HG02610 (cell line): ENCODE results near the gene TMEM126B.
"Not testable (repeated sequence)": the region's sequence is repeated elsewhere in the genome, so short reads cannot be mapped to it uniquely, and the experiment has no call there.

ENCODE experiments used
- ATAC-seq: cut with Tn5 transposase; IDR thresholded peaks from one replicate; pipeline ENCODE4 v1.9.1; 2021; ENCODE audit warnings: mild to moderate bottlenecking, moderate library complexity; ENCODE audit not compliant: unreplicated experiment

Gene TMEM126B

GRCh38 chr11:85627998-85628770, at the start of gene TMEM126B:
TMEM126B (plus strand) TSS chr11:85628593; CDS start chr11:85628608, 15 bp downstream.
- peak; percentile 99 for ATAC-seq

GRCh38 chr11:85582111-85582510, 46.3 kb upstream of the TMEM126B start:
- no peak for ATAC-seq

- no peak for ATAC-seq
Measured at GRCh38 chr11:85589373-85589772, 39.0 kb upstream of the TMEM126B start.

DNA sequence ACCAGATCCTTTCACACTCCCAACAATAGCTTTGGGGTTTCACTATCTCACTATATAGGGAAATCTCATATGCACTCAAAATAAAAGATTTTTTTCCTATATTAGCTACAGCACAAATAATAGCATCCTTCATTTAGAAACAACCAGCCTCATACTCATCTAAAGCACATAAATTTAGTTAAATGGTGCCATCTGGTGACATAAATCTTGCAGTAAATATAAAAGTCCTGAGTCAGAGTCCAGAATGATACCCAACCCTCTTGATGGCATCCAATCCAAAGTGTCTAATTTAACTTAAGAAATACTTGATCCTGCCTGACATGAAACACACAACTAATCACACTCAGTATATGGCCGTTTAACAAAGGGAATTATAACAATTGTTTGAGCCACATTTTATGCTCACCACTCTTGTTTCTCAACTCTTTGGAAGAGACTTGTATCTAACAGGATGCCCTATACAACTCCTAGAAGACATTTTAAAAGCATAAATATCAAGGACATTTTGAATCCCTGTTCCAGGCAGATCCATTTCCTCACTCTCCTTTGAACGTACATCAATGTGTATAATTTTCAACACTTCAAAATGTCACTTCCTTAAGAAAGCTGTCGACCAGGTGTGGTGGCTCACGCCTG, 37.4 kb upstream of the TMEM126B start:
- ATAC-seq, result no peak

- ATAC-seq, result peak; percentile 72
Measured at GRCh38 chr11:85595285-85595884, 33.0 kb upstream of the TMEM126B start.

DNA sequence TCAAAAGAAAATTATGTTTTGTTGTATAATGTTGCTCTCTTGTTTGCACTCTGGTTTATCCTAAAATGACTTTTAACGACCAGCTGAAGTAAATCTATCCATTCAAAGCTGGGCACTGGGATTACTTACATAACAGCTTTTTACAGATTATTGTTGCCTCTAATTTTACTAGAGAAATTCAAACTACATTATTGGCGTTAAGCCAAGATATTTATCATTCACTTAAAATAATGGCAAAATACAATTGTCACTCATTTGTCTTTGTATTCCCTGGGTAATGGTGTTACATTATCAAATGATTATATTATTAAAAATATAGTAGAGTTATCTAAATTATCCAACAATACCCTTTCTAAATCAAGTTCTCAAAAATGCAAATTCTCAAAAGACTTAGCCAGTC, 31.5 kb upstream of the TMEM126B start:
- no peak for ATAC-seq

- ATAC-seq, result no peak
Measured at GRCh38 chr11:85599083-85599482, 29.3 kb upstream of the TMEM126B start.

GRCh38 chr11:85602526-85603213, 25.7 kb upstream of the TMEM126B start:
- no peak for ATAC-seq

GRCh38 chr11:85603220-85603619, 25.2 kb upstream of the TMEM126B start:
- no peak for ATAC-seq

DNA sequence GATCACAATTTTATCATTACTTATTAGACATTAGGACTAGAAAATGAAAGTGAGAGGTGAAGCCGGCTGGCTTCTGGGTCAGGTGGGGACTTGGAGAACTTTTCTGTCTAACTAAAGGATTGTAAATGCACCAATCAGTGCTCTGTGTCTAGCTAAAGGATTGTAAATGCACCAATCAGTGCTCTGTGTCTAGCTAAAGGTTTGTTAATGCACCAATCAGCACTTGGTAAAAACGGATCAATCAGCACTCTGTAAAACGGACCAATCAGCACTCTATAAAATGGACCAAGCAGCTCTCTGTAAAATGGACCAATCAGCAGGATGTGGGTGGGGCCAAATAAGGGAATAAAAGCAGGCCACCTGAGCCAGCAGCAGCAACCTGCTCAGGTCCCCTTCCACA, 22.2 kb upstream of the TMEM126B start:
- not testable (repeated sequence) for ATAC-seq

DNA sequence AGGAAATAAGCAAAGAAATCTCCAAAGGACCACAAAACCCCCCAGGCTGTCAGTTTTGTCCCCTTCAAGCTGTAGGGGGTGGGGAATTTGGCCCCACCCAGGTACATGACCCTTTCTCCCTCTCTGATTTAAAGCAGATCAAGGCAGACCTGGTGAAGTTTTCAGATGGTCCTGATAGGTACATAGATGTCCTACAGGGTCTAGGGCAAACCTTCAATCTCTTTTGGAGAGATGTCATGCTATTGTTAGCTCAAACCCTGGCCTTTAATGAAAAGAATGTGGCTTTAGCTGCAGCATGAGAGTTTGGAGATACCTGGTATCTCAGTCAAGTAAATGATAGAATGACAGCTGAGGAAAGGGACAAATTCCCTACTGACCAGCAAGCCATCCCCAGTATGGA, 19.8 kb upstream of the TMEM126B start:
- not testable (repeated sequence) for ATAC-seq

DNA sequence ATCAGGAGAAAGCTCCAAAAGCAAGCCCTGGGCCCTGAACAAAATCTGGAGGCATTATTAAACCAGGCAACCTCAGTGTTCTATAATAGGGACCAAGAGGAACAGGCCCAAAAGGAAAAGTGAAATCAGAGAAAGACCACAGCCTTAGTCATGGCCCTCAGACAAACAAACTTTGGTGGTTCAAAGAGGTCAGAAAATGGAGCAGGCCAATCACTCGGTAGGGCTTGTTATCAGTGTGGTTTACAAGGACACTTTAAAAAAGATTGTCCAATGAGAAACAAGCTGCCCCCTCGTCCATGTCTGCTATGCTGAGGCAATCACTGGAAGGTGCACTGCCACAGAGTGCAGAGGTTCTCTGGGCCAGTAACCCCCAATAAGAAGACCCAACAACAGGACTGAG, 19.1 kb upstream of the TMEM126B start:
- ATAC-seq, result not testable (repeated sequence)

- ATAC-seq, result not testable (repeated sequence)
Measured at GRCh38 chr11:85611643-85612042, 16.8 kb upstream of the TMEM126B start.

- no peak for ATAC-seq
Measured at GRCh38 chr11:85619499-85619898, 8.9 kb upstream of the TMEM126B start.

DNA sequence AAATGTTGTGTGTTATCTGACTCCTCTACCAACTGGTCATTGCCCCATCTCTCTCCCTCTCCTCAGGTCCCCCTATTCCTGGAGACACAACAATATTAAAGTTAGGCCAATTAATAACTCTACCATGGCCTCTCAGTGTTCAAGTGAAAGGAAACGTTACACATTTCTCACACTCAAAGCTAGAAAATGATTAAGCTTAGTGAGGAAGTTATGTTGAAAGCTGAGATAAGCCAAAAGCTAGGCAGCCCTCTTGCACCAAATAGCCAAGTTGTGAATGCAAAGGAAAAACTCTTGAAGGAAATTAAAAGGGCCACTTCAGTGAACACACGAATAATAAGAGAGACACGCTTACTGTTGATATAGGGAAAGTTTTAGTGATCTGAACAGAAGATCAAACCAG, 8.1 kb upstream of the TMEM126B start:
- ATAC-seq, result no peak

GRCh38 chr11:85626496-85626895, 1.9 kb upstream of the TMEM126B start:
- ATAC-seq, result no peak

GRCh38 chr11:85627332-85627997, 928 bp upstream of the TMEM126B start, which contains the start of gene DLG2:
DLG2 (minus strand) TSS chr11:85627344.
- ATAC-seq, result no peak

DNA sequence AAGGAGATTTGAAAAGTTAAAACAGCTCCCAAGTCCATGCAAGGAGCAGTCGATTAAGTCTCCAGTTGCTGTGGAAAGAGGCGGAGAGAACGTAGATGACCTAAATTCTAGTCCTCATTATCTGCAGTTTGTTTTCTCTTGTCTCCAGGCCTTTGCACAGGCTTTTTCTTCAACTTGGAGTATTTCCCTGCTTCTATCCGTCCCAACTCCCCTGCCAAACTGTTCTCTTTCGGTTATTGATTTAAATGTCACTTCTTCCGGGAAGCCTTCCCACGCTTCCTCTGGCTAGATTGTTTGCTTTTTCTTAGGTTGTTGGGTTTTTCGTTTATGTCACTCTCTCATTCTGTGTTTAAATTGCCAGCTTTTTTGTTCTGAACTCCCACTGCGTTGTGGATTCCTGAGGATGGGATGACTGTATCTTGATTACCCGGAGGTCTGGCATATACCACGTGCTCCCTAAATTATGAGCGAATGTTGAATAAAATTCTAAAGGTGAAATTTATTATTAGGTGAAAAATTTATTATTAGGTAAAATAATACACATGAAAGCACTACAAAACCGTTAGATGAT, 463 bp downstream of the TMEM126B start:
- peak; percentile 10 for ATAC-seq

- no peak for ATAC-seq
Measured at GRCh38 chr11:85634747-85635146, 6.4 kb downstream of the TMEM126B start.

DNA sequence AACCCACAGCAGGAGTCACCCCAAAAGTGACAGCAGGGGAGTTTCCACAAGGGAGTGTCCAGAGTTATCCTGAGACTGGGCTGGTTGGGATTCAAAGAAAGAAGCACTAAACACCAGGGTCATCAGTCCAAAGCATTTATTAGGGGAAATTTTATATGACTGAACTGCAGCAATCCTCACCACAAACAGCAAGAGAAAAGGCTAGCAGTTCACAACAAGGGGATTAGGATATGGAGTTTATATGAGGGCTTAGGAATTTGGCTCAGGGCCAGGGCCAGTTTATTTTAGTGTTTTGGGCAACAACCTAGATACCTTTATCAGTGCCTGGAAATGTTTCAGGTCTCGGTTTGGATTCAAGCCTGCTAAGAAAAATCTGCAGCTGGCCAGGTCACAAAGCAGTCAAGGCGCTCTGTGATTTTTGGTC, 14.8 kb downstream of the TMEM126B start:
- no peak for ATAC-seq
